H1 (cell line): ENCODE measurements around the gene CDT1.

Source experiments
- EP300 ChIP-seq, 2 experiments: IDR thresholded peaks; 1 replicate in 1 of 2; 2 replicates in 1 of 2; pipeline ENCODE4 v1.6.1; 2011 to 2012; ENCODE audit warnings: low read depth in 2 of 2, low read length in 2 of 2, mild to moderate bottlenecking in 2 of 2, borderline replicate concordance in 1 of 2, inconsistent platforms in 1 of 2, moderate library complexity in 1 of 2
- RFX5 ChIP-seq: IDR thresholded peaks from 2 replicates; pipeline ENCODE4 v1.6.1; 2011; ENCODE audit warnings: low read depth, low read length, improper control_type of control experiment, borderline replicate concordance

GRCh38 chr16:88778271-88778525, 25.4 kb upstream of the CDT1 start:
- TF ChIP-seq RFX5 (no peak), EP300 (IDR thresholded peaks at IDR 0.05; ENCODE audit: borderline replicate concordance in 1 of 2, low read depth in 2 of 2, low read length in 2 of 2) (no peak)
